GM06990 (cell line): Measurements from ENCODE around the gene IRF9.

Source experiments
- DNase-seq: peaks from one replicate; pipeline ENCODE4 v3.0.0-alpha.2; 2011; ENCODE audit not compliant: insufficient read length; ENCODE audit errors: extremely low read depth
- H3K27me3 ChIP-seq: replicated peaks from 2 replicates; pipeline ENCODE4 v1.6.0; 2011; ENCODE audit warnings: low read length; ENCODE audit not compliant: control insufficient read depth, insufficient read depth
- H3K36me3 ChIP-seq: 2 replicates; pipeline ENCODE4 v1.5.1; 2011; ENCODE audit warnings: low read length; ENCODE audit not compliant: control insufficient read depth, insufficient read depth
- H3K4me3 ChIP-seq: replicated peaks from 2 replicates; pipeline ENCODE4 v1.5.1; 2011; ENCODE audit warnings: low read depth, mild to moderate bottlenecking, control low read depth, low read length
- CTCF ChIP-seq: IDR thresholded peaks from 2 replicates; pipeline ENCODE4 v1.5.1; 2011; ENCODE audit warnings: low read length, control low read depth, mild to moderate bottlenecking, inconsistent platforms; ENCODE audit not compliant: insufficient read depth, poor library complexity, severe bottlenecking

IRF9 gene

GRCh38 chr14:24177891-24178290 lies 16.8 kb downstream of the IRF9 start:
- no peak for TF ChIP-seq CTCF
- no peak overlapping the region for H3K4me3 ChIP-seq
- no peak for DNase-seq

GRCh38 chr14:24178399-24179178 lies 17.5 kb downstream of the IRF9 start:
- no peak for DNase-seq
- no peak for TF ChIP-seq CTCF
- Histone ChIP-seq H3K4me3 (no peak overlapping the region), H3K36me3 (peaks cover 58% of the 10 kb centered on the region), H3K27me3 (no peaks in the 10 kb centered on the region)

More at GRCh38 chr14:24177891-24178290, 16.8 kb downstream of the IRF9 start:
- H3K36me3 ChIP-seq = peaks cover 52% of the 10 kb centered on the region
- H3K27me3 ChIP-seq = no peaks in the 10 kb centered on the region

GRCh38 chr14:24179294-24179960 lies 18.4 kb downstream of the IRF9 start:
- H3K27me3 ChIP-seq = no peaks in the 10 kb centered on the region
- no peak overlapping the region for H3K4me3 ChIP-seq
- DNase-seq = no peak
- no peak for TF ChIP-seq CTCF
- peaks cover 64% of the 10 kb centered on the region for H3K36me3 ChIP-seq

GRCh38 chr14:24179961-24180796 lies 19.1 kb downstream of the IRF9 start:
- TF ChIP-seq CTCF = no peak
- Histone ChIP-seq H3K36me3 (peaks cover 68% of the 10 kb centered on the region), H3K4me3 (no peak overlapping the region), H3K27me3 (no peaks in the 10 kb centered on the region)
- DNase-seq = no peak

- DNase-seq = no peak
- Histone ChIP-seq H3K4me3 (no peak overlapping the region), H3K36me3 (peaks cover 76% of the 10 kb centered on the region), H3K27me3 (no peaks in the 10 kb centered on the region)
- no peak for TF ChIP-seq CTCF
Measured at GRCh38 chr14:24181371-24182077, 20.5 kb downstream of the IRF9 start.
